Amygdala (tissue), 56 donors: Measurements from ENCODE around the gene C2CD3.
"Not testable (repeated sequence)": the region's sequence is repeated elsewhere in the genome, so short reads cannot be mapped to it uniquely, and the experiment has no call there.

ENCODE experiments used
- DNase-seq, 56 donors: peaks; one replicate each; lab custom pipeline; 2025; lab: John Stamatoyannopoulos, UW

The C2CD3 gene

DNA sequence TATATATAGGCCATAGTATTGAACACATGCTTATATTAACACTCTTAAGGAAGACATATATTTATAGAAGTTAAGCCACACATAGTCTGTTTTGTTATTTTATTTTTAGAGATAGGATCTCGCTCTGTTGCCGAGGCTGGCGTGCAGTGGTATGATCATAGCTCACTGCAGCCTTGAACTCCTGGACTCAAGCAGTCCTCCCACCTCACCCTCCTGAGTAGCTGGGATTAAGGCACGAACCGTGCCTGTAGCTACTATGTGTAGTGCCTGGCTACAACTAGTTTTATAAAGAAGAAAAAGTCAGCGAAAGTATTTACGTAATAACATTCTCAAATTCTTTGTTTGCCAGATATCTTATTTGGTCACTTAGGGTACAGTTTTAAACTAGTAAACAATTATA lies 182.6 kb downstream of the C2CD3 start:
- no peak for DNase-seq

- not testable (repeated sequence) for DNase-seq
These were observed 185.1 kb downstream of the C2CD3 start for GRCh38 chr11:73985661-73986060.

DNA sequence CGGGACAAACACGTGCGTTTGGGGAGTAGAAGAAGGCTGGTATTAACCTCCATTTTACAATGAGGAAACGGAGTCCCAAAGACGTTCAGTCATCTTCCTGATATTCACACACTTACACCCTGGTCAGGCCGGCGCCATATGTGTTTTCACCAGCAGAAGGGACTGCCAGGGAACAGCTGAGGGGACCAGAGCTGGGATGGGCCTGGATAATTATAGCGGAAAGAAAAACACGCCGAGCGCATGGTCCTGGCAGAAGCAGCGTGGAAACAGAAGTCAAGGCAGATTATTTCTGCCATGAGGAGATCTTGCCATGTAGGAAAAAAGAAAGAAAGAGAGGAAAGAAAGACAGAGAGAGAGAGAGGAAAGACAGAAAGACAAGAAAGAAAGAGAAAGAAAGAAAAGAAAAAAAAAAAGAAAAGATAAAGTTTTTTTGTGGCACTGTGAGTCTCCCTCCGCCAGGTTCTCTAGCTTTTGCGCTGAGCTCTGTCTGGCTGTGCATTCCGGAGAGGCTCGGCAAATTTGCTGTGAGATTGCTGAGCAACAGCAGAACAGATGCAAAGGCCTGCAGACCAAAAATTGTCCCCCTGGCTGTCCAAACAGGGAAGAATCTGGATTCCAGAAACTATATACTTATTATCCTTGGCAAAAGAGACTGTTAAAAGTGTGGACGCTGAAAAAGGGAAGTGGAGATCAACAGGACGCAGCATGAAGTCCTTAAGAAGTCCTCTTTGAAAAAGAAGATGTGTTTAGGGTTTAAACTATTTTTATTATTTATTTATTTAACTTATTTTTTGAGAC lies 186.9 kb downstream of the C2CD3 start:
- DNase-seq, result no peak

DNA sequence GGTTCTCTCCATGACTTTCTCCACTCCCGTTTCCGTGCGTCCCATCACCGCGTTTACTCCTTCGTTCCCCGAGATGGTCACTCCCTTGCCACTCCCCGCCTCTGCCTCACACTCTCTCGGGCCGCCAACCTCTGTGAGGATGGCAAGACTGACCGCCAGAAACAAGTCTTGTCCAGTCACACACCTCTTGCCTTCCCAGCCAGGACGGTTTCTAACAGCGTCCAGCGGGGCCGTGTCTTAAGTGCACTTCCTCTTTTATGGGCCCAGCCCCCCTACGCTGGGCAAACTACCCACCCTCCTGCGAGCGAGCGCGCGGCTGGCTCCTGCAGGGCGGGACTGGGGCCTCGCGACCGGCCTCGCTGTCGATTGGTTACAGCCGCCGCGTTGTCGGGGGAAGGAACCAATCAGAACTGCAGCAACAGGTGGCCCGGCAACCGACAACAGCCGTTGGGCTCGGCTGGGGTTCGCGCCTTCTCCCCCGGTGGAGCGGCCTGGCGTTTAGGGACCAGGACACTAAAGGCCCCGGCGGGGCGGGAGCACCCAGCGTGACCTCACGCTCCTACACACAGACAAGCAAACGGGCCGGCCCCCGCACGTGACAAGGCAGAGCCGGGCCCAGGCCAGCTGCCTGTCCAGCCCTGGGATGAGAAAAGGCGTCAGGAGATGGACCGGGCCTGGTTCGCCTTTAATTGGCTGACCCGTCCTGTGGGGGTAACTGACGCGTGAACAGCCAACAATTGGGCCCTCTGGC lies 187.6 kb downstream of the C2CD3 start:
- peak in 55 of 56 donors; percentile 59 to 97 (median 88) for DNase-seq

GRCh38 chr11:73982595-73982989 lies 188.2 kb downstream of the C2CD3 start, which contains the start of gene UCP2:
UCP2 (minus strand) TSS chr11:73982843; CDS start chr11:73978378, 4,465 bp downstream.
- DNase-seq, result peak in 48 of 56 donors; percentile 44 to 87 (median 76)

DNA sequence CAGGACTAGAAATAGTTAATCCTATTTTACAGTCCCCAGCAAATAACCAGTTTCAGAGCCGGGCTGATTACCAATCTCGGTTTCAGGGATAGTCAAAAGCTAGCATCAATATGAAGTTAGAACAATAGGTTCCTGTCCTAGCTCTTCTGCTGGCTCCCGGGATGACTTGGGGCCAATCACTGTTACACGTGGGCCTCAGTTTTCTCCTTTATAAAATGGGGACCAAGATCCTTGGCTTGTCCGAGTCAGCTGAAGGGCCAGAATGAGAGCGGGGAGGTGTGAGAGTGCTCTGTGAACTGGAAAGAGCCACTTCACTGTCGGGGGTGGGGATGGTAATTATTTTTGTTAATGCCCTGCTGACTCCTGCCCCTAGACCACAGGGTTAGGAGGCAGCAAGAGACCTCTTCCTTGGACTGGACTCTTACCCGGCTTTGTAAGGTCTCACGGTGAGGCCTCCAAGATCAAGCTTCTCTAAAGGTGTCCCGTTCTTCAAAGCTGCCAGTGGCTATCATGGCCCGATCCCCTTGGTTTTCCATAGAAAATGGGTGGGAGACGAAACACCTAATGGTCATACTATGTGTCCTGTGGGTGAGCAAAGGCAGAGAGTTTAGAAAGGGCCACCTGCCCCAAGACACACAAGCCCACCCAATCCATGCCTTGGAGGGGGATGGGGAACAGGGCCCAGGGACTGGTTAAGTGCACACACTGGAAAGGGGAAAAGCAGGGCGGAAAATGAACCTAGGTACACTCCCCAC lies 189.6 kb downstream of the C2CD3 start:
- no peak for DNase-seq

DNA sequence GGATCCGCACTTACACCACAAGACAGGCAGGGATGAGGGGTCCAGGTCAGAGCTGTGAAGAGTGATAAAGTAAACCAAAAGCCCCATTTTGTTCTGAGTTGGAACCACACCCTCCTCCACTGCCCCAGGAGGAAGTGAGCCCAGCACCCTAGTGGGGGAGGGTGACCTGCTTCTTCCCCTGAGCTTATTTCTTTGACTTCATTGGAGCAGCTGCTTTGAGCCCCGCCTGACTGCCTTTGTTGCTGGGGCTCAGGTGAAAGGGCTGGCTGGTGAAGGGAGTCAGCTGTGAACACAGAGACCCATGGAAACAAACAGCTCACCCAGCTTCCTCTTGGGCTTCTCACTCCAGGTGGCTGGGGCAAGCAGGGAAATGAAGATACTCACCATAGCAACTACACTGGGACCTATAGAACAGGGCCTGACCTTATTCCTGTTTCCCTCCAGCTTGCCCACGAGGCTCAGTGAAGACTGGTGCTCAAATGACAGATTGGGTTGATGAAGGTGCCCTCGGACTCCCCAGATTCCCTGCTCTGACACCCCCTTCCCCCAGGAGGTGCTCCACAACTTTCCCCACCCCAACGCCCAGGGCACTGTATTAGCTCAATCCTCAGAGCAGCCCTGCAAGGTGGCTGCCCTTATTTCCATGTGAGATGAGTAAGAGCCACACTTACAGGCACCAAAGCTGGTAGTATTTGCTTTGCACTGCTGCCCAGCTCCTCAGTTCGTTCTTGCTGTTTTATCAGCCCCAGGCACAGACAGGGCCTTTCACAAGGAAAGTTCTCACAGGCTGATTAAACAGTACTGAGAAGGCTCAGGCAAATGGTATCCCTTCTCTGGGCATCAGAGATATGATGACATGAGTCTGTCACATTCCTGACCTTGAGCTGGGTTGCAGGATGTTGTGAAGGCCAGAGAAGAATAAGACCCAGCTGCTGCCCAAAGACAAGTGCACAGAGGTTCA lies 190.5 kb downstream of the C2CD3 start:
- peak in 2 of 56 donors; percentile 21 to 33 for DNase-seq

DNA sequence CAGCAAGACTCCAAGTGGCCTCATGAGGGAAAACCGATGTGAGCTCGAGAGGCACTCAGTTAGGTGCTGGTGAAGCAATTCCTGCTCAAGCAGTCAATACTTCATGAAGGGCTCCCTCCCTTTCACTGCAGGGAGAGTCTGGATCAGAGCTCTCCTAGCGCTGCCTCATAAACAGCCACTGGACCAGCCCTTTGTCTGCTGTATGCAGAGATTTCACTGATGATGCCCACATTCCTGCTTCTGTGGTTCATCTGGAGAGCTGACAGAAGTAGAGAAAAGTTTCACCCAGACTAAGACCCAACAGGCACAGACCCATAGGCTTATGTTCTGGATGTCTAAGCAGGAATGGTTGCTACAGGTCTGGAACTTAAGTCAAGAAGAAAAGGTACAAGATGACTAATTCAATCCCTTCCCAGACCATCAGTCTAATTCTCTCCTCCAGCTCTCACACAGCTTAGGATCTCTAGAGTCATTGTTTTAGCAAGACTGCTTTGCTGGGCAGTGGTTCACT lies 192.2 kb downstream of the C2CD3 start:
- no peak for DNase-seq

- no peak for DNase-seq
These were observed 192.8 kb downstream of the C2CD3 start for GRCh38 chr11:73977856-73978519.

DNA sequence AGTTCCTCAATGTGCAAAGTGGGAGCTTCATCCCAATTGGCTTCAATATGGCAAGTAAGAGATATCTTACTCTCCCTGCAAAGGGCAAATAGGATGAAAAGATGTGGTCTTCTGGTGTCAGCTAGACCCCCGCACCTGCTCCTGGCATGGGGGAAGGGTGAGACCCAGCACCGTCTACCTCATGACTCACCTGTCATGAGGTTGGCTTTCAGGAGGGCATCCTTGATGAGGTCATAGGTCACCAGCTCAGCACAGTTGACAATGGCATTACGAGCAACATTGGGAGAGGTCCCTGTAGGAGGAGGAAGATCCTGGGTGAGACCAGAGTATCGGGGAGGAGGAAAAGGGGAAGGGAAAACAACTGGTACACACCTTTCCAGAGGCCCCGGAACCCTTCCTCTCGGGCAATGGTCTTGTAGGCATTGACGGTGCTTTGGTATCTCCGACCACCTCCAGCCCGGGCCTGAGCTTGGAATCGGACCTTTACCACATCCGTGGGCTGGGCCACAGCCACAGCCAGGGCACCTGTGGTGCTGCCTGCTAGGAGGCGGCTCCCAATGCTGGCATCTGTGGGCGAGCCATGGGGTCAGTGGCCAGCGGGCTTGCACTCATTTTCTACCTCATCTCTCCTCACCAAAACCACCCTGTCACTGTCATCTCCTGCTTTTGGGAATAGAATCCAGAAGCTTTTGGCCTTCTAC lies 194.2 kb downstream of the C2CD3 start:
- no peak for DNase-seq

DNA sequence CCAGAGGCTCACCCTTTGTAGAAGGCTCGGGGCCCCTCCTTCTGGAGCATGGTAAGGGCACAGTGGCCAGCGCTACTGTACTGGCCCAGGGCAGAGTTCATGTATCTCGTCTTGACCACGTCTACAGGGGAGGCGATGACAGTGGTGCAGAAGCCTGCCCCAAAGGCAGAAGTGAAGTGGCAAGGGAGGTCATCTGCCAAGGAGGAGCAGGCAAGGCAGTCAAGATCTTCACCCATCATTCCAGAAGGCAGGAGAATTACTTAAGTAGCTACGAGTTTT lies 195.4 kb downstream of the C2CD3 start:
- no peak for DNase-seq

DNA sequence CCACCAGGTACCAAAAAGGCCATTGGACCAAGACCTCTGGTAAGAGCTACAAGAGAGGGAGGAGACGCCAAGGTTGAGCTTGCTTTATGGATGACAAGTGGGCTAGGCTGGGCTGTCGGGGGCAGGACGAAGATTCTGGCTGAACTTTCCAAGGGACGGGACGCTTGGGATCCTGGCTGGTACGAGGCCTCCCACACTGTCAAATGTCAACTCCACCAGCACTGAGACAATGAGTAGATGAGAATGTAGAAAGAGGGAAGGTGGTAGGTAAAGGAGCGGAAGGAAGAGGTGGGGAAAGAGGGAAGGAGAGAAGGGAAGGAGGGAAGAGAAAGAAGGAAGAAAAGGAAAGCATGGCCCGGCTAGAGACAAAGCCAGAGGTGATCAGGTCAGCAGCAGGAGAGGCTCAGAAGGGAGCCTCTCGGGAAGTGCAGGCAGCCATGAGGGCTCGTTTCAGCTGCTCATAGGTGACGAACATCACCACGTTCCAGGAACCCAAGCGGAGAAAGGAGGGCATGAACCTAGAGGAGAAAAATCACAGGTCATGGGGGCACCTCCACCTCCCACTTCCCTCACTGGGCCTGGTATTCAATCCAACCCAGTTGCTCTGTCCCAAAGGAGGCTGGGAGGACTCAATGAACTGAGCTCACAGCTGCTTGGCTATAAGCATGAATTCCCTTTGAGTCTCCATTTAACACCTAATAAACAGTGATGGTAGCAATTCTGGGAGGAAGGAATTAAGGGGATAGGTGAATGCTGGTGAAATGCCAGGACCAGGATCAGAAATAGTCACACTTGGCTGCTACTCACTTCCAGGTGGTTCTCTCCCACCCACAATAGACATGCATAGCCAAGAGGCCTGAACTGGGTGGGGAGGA lies 196.0 kb downstream of the C2CD3 start:
- DNase-seq, result no peak

GRCh38 chr11:73972620-73973449 lies 198.0 kb downstream of the C2CD3 start:
- no peak for DNase-seq

- no peak for DNase-seq
These were observed 198.6 kb downstream of the C2CD3 start for GRCh38 chr11:73972187-73972586.

DNA sequence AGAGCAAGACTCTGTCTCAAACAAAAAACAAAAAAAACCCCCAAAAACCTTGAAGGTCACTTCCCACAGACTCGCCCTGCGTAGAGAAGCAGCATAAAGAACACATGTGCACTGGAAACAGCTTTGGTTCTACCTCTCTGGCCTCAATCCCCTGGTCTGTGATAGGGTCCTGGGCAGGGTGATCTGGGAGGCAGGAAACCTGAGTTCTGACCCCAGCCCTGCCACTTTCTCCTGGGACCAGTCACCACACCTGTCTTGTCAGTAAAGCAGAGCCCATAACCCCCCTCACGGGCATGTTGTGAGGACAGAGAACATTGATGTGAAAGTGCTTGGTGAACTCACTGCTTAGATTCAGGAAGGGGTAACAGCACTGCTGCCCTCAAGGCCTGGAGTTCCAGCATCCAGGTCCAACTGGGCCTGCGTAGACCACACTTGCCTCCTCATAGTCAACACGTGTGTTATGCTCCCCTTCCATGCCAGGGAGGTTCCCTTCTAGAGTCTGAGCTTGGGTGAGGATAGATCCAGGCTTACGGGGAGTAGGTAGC lies 199.6 kb downstream of the C2CD3 start:
- DNase-seq, result no peak

- DNase-seq, result no peak
These were observed 200.6 kb downstream of the C2CD3 start for GRCh38 chr11:73969991-73970800.
